NB4 (cell line): ENCODE data around the gene HTT.

Experiments
- DNase-seq: peaks from one replicate; pipeline ENCODE4 v3.0.0; 2010; ENCODE audit warnings: low read depth
- H3K4me3 ChIP-seq: one replicate; pipeline ENCODE4 v1.5.1; 2011; ENCODE audit warnings: mild to moderate bottlenecking, low read depth, low read length, moderate library complexity
- MYC ChIP-seq: IDR thresholded peaks from 2 replicates; pipeline ENCODE4 v1.6.1; 2011; ENCODE audit warnings: low read depth, low read length
- POLR2A ChIP-seq: IDR thresholded peaks from 2 replicates; pipeline ENCODE4 v1.6.1; 2011; ENCODE audit warnings: mild to moderate bottlenecking; ENCODE audit not compliant: insufficient read length; ENCODE audit errors: extremely low read depth
- TF ChIP-seq, protein P1 (sequence below): IDR thresholded peaks from 2 replicates; pipeline ENCODE4 v1.6.1; 2011; ENCODE audit warnings: low read depth, low read length
- TF ChIP-seq, protein P2 (sequence below): IDR thresholded peaks from one replicate; pipeline ENCODE4 v1.5.1; 2012; ENCODE audit warnings: low read depth, low read length

Gene HTT

DNA sequence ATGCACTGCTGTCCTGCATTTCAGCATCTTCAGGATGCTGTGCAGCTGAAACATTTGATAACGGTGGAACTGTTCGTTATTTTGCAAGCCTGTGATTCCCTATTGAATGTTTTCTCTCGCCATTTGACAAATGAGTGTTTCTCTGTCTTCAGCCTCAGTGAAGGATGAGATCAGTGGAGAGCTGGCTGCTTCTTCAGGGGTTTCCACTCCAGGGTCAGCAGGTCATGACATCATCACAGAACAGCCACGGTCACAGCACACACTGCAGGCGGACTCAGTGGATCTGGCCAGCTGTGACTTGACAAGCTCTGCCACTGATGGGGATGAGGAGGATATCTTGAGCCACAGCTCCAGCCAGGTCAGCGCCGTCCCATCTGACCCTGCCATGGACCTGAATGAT lies 52.6 kb downstream of the HTT start:
- no peak for DNase-seq
- no peak overlapping the region for H3K4me3 ChIP-seq
- TF ChIP-seq, protein P1, sequence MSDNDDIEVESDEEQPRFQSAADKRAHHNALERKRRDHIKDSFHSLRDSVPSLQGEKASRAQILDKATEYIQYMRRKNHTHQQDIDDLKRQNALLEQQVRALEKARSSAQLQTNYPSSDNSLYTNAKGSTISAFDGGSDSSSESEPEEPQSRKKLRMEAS: no peak
- TF ChIP-seq POLR2A (no peak), MYC (no peak)
- TF ChIP-seq, protein P2, sequence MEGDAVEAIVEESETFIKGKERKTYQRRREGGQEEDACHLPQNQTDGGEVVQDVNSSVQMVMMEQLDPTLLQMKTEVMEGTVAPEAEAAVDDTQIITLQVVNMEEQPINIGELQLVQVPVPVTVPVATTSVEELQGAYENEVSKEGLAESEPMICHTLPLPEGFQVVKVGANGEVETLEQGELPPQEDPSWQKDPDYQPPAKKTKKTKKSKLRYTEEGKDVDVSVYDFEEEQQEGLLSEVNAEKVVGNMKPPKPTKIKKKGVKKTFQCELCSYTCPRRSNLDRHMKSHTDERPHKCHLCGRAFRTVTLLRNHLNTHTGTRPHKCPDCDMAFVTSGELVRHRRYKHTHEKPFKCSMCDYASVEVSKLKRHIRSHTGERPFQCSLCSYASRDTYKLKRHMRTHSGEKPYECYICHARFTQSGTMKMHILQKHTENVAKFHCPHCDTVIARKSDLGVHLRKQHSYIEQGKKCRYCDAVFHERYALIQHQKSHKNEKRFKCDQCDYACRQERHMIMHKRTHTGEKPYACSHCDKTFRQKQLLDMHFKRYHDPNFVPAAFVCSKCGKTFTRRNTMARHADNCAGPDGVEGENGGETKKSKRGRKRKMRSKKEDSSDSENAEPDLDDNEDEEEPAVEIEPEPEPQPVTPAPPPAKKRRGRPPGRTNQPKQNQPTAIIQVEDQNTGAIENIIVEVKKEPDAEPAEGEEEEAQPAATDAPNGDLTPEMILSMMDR: no peak

DNA sequence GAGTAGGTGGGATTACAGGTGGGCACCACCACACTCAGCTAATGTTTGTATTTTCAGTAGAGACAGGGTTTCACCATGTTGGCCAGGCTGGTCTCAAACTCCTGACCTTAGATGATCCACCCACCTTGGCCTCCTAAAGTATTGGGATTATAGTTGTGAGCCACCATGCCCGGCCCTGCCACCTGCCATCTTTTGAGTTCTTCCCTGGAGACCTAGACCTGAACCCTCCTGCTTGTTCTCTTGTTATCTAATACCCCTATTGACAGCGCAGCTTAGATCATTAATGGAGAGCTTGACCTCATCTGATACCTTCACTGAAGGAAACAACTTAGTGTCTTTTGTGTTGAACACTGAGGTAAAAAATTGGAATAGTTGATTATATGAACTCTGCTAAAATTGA lies 53.6 kb downstream of the HTT start:
- TF ChIP-seq, protein P2: no peak
- TF ChIP-seq MYC: no peak
- TF ChIP-seq, protein P1: no peak
- no peak for TF ChIP-seq POLR2A
- DNase-seq: no peak
- no peak overlapping the region for H3K4me3 ChIP-seq

DNA sequence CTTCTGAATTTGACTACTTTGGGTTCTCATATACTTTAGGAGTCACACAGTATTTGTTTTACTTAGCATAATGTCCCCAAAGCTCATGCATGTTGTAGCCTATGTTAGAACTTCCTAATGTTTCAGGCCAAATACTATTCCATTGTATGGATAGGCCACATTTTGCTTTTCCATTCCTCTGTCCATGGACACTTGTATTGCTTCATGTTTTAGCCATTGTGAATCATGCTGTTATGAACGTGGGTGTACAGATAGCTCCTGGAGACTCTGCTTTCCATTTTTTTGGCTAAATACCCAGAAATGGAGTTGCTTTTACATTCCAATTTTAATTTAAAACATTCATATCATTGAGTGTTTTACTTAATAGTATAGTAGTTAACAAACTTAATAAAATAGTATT lies 54.5 kb downstream of the HTT start:
- H3K4me3 ChIP-seq: no peak overlapping the region
- no peak for DNase-seq
- TF ChIP-seq, protein P2: no peak
- TF ChIP-seq, protein P1: no peak
- no peak for TF ChIP-seq MYC
- TF ChIP-seq POLR2A: no peak

DNA sequence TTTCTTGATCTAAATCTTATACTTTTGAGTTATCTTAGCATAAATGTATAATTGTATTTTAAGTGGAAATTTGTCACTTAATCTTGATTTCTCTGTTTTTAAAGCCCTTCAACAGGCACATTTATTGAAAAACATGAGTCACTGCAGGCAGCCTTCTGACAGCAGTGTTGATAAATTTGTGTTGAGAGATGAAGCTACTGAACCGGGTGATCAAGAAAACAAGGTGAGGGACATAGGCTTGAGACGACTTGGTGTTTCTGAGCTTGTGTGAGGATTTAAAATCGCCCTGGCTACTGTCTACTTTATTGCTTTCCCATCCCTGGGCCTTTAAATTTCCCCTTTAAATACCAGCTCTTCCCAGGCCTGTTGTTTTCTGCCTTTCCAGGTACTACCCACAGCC lies 55.7 kb downstream of the HTT start:
- TF ChIP-seq MYC (no peak), POLR2A (no peak)
- TF ChIP-seq, protein P2: no peak
- TF ChIP-seq, protein P1: no peak
- no peak overlapping the region for H3K4me3 ChIP-seq
- no peak for DNase-seq

DNA sequence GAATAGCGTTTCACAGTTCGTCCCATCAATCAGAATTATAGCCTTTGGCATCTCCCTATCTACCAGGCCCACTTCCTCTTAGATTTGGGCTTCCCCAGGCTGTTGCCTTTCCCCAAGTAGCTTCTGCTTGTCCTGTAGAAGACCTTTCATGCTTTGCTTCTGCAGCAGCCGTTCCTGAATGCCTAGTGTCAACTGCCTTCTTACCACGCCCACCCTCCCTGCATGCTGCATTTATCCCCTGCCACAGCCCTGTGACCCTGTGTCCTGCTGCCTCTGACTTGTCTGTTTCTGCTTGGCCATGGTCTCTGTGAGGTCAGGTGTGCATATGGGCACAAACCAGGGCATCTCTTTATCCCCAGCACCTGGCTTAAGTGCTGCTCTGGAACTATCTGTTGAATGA lies 56.3 kb downstream of the HTT start:
- DNase-seq: no peak
- H3K4me3 ChIP-seq: no peak overlapping the region
- TF ChIP-seq, protein P2: no peak
- TF ChIP-seq POLR2A: no peak
- TF ChIP-seq, protein P1: no peak
- TF ChIP-seq MYC: no peak

DNA sequence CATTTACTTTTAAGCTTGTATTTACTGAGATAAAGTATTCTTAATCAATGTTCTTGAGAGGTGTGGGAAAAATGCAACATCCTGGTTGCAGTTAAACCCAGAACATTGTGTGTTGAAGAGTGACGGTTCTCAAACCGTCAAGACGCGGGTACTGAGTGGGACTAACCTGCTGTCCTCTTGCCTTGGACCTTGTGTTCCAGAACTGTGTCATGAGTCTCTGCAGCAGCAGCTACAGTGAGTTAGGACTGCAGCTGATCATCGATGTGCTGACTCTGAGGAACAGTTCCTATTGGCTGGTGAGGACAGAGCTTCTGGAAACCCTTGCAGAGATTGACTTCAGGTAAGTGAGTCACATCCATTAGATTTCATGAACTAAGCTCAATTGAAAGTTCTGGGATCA lies 59.7 kb downstream of the HTT start:
- H3K4me3 ChIP-seq: no peak overlapping the region
- TF ChIP-seq, protein P1: no peak
- TF ChIP-seq POLR2A (no peak), MYC (no peak)
- TF ChIP-seq, protein P2: no peak
- no peak for DNase-seq
